ENCODE measurements around the gene PDE7B.

DNA sequence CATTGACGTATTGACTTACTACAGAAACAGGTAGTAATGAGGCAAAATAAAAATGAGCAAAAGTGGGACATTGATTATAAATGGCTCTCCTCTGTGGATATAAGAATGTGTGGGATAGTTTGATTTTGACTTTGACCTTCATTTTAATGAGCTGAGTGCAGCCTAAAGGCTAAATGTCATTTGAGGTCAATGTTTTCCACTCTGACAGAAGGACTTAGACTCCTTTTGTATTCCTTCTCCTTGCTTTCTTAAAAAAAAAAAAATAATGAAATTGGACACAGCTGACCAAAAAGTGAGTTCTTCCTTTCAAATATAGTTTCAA lies 330.0 kb downstream of the PDE7B start:
- TF ChIP-seq CTCF (IDR thresholded peaks at IDR 0.05) (no peak), ZFX (IDR thresholded peaks at IDR 0.05; ENCODE audit: borderline replicate concordance) (no peak)

Measured in 22Rv1 (cell line).